HG02970 (cell line): ENCODE results near the gene KCNIP1.

ENCODE experiments used
- ATAC-seq: cut with Tn5 transposase; IDR thresholded peaks from one replicate; pipeline ENCODE4 v1.9.1; 2021; ENCODE audit warnings: mild to moderate bottlenecking, moderate library complexity, moderate number of reproducible peaks; ENCODE audit not compliant: unreplicated experiment, low FRiP score

Gene KCNIP1

GRCh38 chr5:170504616-170505266 is 921 bp downstream of the KCNIP1 start:
- ATAC-seq: no peak

GRCh38 chr5:170508036-170508435 is 4.2 kb downstream of the KCNIP1 start:
- ATAC-seq: no peak

- no peak for ATAC-seq
These were observed 5.0 kb downstream of the KCNIP1 start for GRCh38 chr5:170508660-170509347.

GRCh38 chr5:170509348-170509660 is 5.5 kb downstream of the KCNIP1 start:
- ATAC-seq: no peak

- ATAC-seq: no peak
These were observed 6.3 kb downstream of the KCNIP1 start for GRCh38 chr5:170510126-170510525.

- no peak for ATAC-seq
These were observed 6.7 kb downstream of the KCNIP1 start for GRCh38 chr5:170510559-170510958.

- ATAC-seq: no peak
These were observed 7.9 kb downstream of the KCNIP1 start for GRCh38 chr5:170511551-170512258.

- no peak for ATAC-seq
These were observed 10.2 kb downstream of the KCNIP1 start for GRCh38 chr5:170513856-170514525.

GRCh38 chr5:170517411-170517810 is 13.6 kb downstream of the KCNIP1 start:
- no peak for ATAC-seq

GRCh38 chr5:170518277-170518676 is 14.5 kb downstream of the KCNIP1 start:
- no peak for ATAC-seq

- no peak for ATAC-seq
These were observed 15.7 kb downstream of the KCNIP1 start for GRCh38 chr5:170519549-170519948.

GRCh38 chr5:170520372-170520771 is 16.6 kb downstream of the KCNIP1 start:
- ATAC-seq: no peak

- no peak for ATAC-seq
These were observed 18.7 kb downstream of the KCNIP1 start for GRCh38 chr5:170522211-170523141.

- no peak for ATAC-seq
These were observed 19.3 kb downstream of the KCNIP1 start for GRCh38 chr5:170523142-170523551.

- no peak for ATAC-seq
These were observed 20.0 kb downstream of the KCNIP1 start for GRCh38 chr5:170523830-170524229.

GRCh38 chr5:170524576-170524975 is 20.8 kb downstream of the KCNIP1 start:
- ATAC-seq: no peak

GRCh38 chr5:170525470-170526211 is 21.8 kb downstream of the KCNIP1 start:
- no peak for ATAC-seq

- ATAC-seq: no peak
These were observed 24.2 kb downstream of the KCNIP1 start for GRCh38 chr5:170527991-170528390.

GRCh38 chr5:170528976-170529375 is 25.2 kb downstream of the KCNIP1 start:
- no peak for ATAC-seq
